HepG2 (cell line): ENCODE measurements around the gene KIF3C. TPM values are rescaled to one million over a fixed set of nuclear protein-coding genes. Genes with fewer than 3 reads are reported as not detected.

Experiments used
- FOXK1 ChIP-seq: sonication (generic); formaldehyde crosslinking; IDR thresholded peaks from 2 replicates; pipeline ENCODE4 v1.4.0; 2020; ENCODE audit warnings: low read depth, missing genetic modification reagents, borderline replicate concordance
- HES4 ChIP-seq: sonication (generic); formaldehyde crosslinking; IDR thresholded peaks from 2 replicates; pipeline ENCODE4 v1.9.0; 2021; ENCODE audit warnings: mild to moderate bottlenecking, missing genetic modification reagents, borderline replicate concordance
- HOXA9 ChIP-seq: sonication (generic); formaldehyde crosslinking; IDR thresholded peaks from 2 replicates; pipeline ENCODE4 v1.8.1; 2022; ENCODE audit warnings: missing genetic modification reagents, mild to moderate bottlenecking, moderate library complexity, borderline replicate concordance
- PRPF4 ChIP-seq: fragments of 200-400 bp; formaldehyde crosslinking; IDR thresholded peaks from 2 replicates; pipeline ENCODE4 v1.6.1; 2016; ENCODE audit warnings: low read length, low read depth; ENCODE audit not compliant: poor library complexity, severe bottlenecking
- SMAD1 ChIP-seq: sonication (generic); formaldehyde crosslinking; IDR thresholded peaks from 2 replicates; pipeline ENCODE4 v1.4.0; 2020; ENCODE audit warnings: missing genetic modification reagents, low read depth, mild to moderate bottlenecking, borderline replicate concordance
- SRSF9 ChIP-seq: fragments of 200-400 bp; formaldehyde crosslinking; IDR thresholded peaks from 2 replicates; pipeline ENCODE4 v1.6.1; 2018; ENCODE audit warnings: borderline replicate concordance, mild to moderate bottlenecking, low read depth, low read length; ENCODE audit not compliant: insufficient read depth, poor library complexity, severe bottlenecking
- ZFP36L1 ChIP-seq: sonication (generic); formaldehyde crosslinking; IDR thresholded peaks from 2 replicates; pipeline ENCODE4 v1.8.0; 2022; ENCODE audit warnings: mild to moderate bottlenecking, missing genetic modification reagents, moderate library complexity
- ZNF180 ChIP-seq: sonication (generic); formaldehyde crosslinking; IDR thresholded peaks from 2 replicates; pipeline ENCODE4 v1.4.0; 2020; ENCODE audit warnings: low read depth, missing genetic modification reagents, borderline replicate concordance
- ZNF207 ChIP-seq: fragments of 450-650 bp; IDR thresholded peaks from 2 replicates; pipeline ENCODE4 v1.6.1; 2016; ENCODE audit warnings: antibody characterized with exemption, borderline replicate concordance
- polyA plus RNA-seq, 8 experiments: library from polyadenylated mRNA; depleted of rRNA in 3 of 8; stranded (reverse) in 7 of 8; unstranded in 1 of 8; fragments of >200 nt; fragmentation: Illumina TruSeq in 4 of 8; extraction: Trizol in 4 of 8; gene quantifications; 2 replicates each; pipeline versions ENCODE4 v1.2.1 to v1.2.3, GENCODE V29; 2011 to 2016; ENCODE audit warnings: low read depth in 4 of 8, missing spikeins in 1 of 8, mixed read lengths in 1 of 8; ENCODE audit not compliant: insufficient read depth in 1 of 8
- total RNA-seq, 5 experiments: library from RNA; depleted of rRNA; stranded (reverse); fragments of >200 nt; fragmentation: Illumina TruSeq; extraction: Trizol; gene quantifications; 2 replicates each; pipeline ENCODE4 v1.2.3, GENCODE V29; 2016; ENCODE audit warnings: low read depth in 1 of 5
- TF ChIP-seq, protein P1 (sequence below): sonication (generic); formaldehyde crosslinking; IDR thresholded peaks from 2 replicates; pipeline ENCODE4 v1.4.0; 2020; ENCODE audit warnings: missing genetic modification reagents
- TF ChIP-seq, protein P2 (sequence below): sonication (generic); formaldehyde crosslinking; IDR thresholded peaks from one replicate; pipeline ENCODE4 v1.5.1; 2020; ENCODE audit warnings: mild to moderate bottlenecking, missing genetic modification reagents; ENCODE audit errors: not compliant biosample characterization
- TF ChIP-seq, protein P3 (sequence below): sonication (generic); formaldehyde crosslinking; IDR thresholded peaks from 2 replicates; pipeline ENCODE4 v1.4.0; 2020; ENCODE audit warnings: missing genetic modification reagents
- TF ChIP-seq, protein P4 (sequence below): sonication (generic); formaldehyde crosslinking; IDR thresholded peaks from 2 replicates; pipeline ENCODE4 v1.8.1; 2022; ENCODE audit warnings: mild to moderate bottlenecking, missing genetic modification reagents

KIF3C gene
- total and polyA plus RNA-seq, 2 of the 13 experiments (the other 11 are each of a cell fraction or from before 2014, with no cell fraction given): 3.6 to 4.9 TPM

DNA sequence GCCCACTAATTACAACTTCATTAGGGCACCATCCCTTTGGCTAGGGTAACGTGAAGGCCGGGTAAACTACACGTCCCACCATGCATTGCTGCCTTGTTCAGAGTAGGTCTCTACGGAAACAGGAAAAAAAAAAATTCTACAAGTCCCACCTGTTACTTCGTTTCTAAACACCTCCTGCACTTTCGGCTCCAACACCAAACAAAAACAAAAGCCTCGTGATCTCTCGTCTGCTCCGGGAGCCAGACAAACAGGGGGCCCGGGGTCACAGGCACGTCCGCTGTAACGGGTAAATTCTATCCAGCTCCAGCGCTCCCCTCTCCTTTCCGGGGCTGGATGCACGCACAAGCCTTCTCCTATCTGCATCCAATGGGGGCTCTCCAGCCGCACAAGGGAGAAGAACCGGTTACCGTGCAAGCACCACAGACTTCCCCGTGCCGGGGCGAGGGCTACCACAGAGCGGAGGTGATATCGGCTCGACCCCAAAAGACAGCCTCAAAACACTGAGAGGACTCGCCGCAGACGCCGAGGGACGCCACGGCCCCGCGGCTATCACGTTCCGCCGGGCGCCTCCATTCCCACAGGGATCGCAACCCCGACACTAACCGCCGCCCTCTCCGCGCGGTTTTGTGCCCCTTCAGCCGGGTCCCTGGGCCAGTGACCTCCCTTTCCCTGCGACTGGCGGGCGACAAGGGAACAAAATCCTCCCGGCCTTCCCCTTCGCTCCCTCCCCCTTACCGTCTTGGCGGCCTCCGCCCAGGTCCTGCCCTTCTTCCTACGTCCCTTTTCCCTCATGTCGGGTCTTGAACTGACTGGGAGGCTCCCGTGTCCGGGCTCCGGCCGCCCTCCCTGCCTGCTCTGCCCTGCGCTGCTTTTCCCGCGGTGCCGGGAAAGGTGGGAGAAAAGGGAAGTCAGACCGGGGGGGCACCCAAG is 104.6 kb downstream of the KIF3C start (continued):
- TF ChIP-seq, protein P1, sequence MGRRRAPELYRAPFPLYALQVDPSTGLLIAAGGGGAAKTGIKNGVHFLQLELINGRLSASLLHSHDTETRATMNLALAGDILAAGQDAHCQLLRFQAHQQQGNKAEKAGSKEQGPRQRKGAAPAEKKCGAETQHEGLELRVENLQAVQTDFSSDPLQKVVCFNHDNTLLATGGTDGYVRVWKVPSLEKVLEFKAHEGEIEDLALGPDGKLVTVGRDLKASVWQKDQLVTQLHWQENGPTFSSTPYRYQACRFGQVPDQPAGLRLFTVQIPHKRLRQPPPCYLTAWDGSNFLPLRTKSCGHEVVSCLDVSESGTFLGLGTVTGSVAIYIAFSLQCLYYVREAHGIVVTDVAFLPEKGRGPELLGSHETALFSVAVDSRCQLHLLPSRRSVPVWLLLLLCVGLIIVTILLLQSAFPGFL: no peak
- TF ChIP-seq, protein P2, sequence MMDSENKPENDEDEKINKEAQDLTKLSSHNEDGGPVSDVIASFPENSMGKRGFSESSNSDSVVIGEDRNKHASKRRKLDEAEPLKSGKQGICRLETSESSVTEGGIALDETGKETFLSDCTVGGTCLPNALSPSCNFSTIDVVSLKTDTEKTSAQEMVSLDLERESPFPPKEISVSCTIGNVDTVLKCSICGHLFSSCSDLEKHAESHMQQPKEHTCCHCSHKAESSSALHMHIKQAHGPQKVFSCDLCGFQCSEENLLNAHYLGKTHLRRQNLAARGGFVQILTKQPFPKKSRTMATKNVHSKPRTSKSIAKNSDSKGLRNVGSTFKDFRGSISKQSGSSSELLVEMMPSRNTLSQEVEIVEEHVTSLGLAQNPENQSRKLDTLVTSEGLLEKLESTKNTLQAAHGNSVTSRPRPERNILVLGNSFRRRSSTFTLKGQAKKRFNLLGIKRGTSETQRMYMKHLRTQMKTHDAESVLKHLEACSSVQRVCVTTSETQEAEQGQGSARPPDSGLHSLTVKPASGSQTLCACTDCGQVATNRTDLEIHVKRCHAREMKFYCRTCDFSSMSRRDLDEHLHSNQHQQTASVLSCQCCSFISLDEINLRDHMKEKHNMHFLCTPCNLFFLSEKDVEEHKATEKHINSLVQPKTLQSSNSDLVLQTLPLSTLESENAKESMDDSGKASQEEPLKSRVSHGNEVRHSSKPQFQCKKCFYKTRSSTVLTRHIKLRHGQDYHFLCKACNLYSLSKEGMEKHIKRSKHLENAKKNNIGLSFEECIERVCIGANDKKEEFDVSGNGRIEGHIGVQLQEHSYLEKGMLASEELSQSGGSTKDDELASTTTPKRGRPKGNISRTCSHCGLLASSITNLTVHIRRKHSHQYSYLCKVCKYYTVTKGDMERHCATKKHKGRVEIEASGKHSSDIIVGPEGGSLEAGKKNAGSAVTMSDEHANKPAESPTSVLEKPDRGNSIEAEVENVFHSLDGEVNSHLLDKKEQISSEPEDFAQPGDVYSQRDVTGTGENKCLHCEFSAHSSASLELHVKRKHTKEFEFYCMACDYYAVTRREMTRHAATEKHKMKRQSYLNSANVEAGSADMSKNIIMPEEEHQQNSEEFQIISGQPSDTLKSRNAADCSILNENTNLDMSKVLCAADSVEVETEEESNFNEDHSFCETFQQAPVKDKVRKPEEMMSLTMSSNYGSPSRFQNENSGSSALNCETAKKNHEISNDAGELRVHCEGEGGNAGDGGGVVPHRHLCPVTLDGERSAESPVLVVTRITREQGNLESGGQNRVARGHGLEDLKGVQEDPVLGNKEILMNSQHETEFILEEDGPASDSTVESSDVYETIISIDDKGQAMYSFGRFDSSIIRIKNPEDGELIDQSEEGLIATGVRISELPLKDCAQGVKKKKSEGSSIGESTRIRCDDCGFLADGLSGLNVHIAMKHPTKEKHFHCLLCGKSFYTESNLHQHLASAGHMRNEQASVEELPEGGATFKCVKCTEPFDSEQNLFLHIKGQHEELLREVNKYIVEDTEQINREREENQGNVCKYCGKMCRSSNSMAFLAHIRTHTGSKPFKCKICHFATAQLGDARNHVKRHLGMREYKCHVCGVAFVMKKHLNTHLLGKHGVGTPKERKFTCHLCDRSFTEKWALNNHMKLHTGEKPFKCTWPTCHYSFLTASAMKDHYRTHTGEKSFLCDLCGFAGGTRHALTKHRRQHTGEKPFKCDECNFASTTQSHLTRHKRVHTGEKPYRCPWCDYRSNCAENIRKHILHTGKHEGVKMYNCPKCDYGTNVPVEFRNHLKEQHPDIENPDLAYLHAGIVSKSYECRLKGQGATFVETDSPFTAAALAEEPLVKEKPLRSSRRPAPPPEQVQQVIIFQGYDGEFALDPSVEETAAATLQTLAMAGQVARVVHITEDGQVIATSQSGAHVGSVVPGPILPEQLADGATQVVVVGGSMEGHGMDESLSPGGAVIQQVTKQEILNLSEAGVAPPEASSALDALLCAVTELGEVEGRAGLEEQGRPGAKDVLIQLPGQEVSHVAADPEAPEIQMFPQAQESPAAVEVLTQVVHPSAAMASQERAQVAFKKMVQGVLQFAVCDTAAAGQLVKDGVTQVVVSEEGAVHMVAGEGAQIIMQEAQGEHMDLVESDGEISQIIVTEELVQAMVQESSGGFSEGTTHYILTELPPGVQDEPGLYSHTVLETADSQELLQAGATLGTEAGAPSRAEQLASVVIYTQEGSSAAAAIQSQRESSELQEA: peak; percentile 39
- TF ChIP-seq PRPF4 (no peak), ZNF180 (CRISPR knock-in tag) (no peak), ZNF207 (no peak), SRSF9 (no peak), HOXA9 (CRISPR knock-in tag) (peak; percentile 3; the same call in 1 of the 2 replicates), FOXK1 (CRISPR knock-in tag) (peak; percentile 52; the same call in 1 of the 2 replicates), ZFP36L1 (CRISPR knock-in tag) (peak; percentile 57), HES4 (CRISPR knock-in tag) (0 out of 2 replicates have a peak, but pooled peaks have one; percentile 36), SMAD1 (CRISPR knock-in tag) (0 out of 2 replicates have a peak, but pooled peaks have one; percentile 48)
- TF ChIP-seq, protein P3, sequence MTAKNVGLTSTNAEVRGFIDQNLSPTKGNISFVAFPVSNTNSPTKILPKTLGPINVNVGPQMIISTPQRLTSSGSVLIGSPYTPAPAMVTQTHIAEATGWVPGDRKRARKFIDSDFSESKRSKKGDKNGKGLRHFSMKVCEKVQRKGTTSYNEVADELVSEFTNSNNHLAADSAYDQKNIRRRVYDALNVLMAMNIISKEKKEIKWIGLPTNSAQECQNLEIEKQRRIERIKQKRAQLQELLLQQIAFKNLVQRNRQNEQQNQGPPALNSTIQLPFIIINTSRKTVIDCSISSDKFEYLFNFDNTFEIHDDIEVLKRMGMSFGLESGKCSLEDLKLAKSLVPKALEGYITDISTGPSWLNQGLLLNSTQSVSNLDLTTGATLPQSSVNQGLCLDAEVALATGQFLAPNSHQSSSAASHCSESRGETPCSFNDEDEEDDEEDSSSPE (CRISPR knock-in tag): no peak
- TF ChIP-seq, protein P4, sequence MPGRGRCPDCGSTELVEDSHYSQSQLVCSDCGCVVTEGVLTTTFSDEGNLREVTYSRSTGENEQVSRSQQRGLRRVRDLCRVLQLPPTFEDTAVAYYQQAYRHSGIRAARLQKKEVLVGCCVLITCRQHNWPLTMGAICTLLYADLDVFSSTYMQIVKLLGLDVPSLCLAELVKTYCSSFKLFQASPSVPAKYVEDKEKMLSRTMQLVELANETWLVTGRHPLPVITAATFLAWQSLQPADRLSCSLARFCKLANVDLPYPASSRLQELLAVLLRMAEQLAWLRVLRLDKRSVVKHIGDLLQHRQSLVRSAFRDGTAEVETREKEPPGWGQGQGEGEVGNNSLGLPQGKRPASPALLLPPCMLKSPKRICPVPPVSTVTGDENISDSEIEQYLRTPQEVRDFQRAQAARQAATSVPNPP (CRISPR knock-in tag): no peak
